Activated T-cell treated with anti-CD3 and anti-CD28 coated beads, Interleukin-2, amount 50 U/mL, for 48 hours (primary cell): ENCODE measurements around the gene SPTLC3.
"Not testable (repeated sequence)": the region's sequence is repeated elsewhere in the genome, so short reads cannot be mapped to it uniquely, and the experiment has no call there.

ENCODE experiments used
- DNase-seq, 2 experiments: peaks; one replicate each; pipeline ENCODE4 v3.0.0-alpha.2; 2020

SPTLC3 gene

DNA sequence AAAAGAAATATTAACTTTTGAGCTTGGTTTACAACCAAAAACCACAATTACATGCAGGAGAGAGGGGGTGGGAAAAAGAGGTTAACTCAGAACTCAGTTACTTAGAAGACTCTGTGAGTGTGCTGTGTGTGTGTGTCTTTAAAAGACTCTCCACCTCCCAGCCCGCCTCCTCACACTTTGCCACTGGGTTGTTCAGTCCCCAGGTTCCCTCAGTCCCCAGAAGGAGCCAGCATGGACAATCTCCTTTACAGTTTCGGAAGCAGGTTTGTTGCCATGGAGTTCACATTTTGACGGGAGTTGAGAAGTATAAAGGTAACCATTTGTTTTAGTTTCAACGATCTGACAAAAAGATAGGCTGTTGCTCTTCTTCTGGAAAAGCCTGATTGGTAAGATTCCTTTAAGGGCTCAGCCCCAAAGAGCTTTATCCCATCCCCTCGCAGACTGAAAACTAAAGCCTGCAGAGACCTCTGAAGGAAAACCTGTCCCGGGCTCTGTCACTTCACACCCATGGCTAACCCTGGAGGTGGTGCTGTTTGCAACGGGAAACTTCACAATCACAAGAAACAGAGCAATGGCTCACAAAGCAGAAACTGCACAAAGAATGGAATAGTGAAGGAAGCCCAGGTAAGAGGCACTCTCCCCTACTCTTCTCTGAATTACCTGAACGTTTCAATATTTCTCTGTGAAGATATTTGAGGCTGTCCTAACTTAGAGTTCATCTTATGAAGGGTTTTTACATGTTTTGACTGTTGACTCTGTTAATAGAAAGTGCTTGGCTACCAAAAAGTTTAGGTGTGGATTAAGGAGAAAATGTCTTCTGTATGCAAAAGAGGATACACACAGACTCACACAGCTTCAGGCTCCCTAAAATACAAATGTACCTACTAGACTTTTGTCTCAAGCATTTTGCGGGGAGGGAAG, at the start of gene SPTLC3:
Gene SPTLC3, plus strand, starts transcription at position 212 of the 921 bp plus-strand sequence. Its CDS starts 296 bp downstream, at position 508.
- DNase-seq = peak in 1 of 2 experiments; percentile 23

DNA sequence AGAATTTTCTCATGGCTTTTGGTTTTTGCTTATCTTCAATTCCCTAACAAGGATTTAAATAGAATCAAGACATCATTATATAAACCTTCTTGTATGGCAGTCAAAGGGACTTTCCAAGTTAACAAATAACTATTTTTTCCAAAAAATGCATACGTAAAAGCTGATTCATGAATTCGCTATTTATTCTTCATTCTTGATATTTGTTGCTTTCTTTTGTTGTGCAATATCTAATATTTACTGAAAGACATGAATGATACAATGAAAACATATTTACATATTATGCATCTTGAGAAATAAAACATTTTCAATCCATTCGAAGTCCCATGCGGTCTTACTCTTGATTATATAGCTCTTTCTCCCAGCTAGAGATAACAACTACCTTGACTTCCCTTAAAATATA, 47.0 kb upstream of the SPTLC3 start:
- DNase-seq = no peak

DNA sequence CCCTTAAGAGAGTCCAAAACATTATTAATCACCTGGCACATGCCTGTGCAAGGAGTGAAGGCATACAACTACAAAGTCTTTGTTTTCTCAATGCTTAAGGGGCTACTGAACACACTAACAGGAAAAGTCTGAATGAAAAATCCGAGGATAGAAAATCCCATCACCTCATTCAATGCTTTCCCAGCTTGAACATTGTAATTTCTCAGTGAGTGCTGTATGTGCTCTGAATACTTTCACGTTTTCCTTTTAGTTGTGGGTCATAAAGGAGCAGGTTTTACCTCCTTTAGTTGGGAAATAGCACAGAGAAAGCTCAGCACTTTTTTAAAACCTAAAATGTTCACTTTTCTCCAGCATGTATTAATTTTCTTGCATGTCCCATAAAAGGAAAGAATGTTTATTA, 45.9 kb upstream of the SPTLC3 start:
- no peak for DNase-seq

- DNase-seq = no peak
Observed at GRCh38 chr20:12963416-12963815, 45.4 kb upstream of the SPTLC3 start.

- no peak for DNase-seq
Observed at GRCh38 chr20:12965212-12965869, 43.4 kb upstream of the SPTLC3 start.

DNA sequence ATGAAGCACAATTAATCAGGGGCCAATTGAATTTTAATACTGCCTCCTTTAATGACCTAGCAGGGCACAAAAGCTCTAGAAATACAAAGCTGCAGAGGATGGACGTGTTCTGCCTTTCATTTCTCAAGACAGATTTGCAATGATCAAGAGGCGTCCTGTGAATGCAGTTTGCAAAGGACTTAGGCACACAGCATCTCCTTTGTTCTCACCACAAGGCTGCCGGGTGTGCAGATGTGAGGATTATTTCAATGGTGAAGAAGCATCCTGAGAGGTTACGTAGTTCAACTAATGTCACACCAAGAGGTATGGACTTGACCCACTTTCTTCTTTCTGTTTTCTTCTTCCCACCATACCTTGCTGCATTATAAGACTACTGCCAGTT, 42.9 kb upstream of the SPTLC3 start:
- DNase-seq = no peak

DNA sequence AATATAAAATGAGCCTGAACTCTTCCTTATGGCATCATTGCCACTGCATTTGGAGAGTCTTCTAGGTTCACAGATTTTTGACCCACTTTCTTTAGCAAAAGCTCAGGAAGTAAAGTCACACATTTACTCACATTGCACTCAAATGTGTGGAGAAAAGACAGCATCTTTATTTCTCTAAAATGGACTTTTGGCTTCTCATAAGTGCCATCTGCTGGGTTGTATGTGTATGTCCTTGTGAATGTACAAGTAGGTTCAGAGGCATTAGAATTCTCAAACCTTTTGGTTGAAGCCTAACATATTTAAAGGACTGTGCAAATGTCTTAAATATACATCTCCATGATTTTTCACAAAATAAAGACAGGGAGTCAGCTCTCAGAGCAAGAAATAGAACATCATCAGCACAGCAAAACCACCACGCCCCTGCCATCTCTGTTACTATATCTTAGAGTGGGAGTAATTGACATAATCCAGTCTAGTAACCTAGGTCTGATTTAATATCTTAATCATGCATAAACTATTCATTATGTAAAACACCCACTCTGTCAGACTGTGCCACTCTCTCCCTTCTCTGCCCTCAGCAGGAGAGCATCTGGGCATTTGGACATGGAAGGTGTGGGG, 42.2 kb upstream of the SPTLC3 start:
- DNase-seq = no peak

DNA sequence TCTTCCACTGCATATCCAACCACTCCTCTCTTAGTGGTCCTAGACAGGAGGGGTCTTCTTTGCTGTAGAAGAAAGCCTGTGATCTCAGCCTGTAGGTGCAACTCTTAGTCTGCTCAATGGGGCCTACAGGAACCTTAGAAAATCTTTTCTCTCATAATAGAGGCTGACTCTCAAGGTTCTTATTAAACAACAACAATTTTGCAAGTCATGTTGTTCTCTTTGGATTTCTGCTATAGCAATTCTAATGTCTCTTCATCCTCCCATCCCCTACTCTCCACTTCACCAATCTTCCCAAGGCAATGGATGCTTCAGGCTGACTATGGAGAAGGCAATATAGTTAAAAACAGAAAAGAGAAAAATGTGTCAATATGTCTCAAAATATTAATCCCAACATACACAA, 40.8 kb upstream of the SPTLC3 start:
- no peak for DNase-seq

DNA sequence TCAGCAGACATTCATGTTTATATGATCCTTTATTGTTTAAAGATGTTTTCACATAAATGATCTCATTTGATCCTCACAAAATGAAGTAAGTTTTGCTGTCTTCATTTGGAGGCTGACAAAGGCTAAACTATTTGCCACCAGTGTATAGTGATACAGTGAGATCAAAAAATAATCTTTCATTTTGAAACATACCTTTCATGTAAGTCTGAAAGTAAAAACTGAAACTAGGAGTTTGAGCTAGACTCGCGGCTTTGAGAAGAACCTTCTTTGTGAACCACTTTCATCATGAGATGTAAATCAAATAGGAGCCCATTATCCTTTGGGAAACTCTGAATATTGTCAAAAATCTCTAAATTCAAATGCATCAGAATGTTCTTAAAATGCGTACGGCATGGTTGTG, 40.3 kb upstream of the SPTLC3 start:
- no peak for DNase-seq

DNA sequence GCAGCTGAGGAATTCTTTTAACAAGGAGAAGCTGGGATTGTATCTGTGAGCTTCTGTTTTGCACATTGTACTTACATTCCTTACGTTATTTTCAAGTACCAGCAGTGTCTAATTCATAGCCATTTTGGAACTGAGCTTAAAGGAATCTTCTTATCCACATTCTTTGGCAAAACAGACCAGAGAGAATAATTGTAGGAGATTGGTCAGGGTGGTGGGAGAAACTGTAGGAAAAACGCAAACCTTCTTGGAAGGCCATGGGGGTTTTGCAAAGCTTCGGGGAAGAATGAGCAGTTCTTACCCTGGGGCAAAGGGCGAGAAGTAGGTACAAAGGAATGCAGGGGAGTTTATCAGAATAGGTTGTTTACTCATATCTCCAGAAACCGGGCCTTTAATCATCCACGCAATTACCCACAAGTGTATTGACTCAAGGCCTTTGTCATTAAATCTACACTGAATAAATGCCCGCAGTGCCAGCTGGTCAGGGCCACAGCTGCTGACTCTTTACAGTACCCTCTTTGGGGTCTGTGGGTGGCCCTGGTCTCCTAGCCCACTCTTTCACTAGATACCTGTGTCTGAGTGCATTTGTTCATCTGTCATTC, 39.6 kb upstream of the SPTLC3 start:
- no peak for DNase-seq

DNA sequence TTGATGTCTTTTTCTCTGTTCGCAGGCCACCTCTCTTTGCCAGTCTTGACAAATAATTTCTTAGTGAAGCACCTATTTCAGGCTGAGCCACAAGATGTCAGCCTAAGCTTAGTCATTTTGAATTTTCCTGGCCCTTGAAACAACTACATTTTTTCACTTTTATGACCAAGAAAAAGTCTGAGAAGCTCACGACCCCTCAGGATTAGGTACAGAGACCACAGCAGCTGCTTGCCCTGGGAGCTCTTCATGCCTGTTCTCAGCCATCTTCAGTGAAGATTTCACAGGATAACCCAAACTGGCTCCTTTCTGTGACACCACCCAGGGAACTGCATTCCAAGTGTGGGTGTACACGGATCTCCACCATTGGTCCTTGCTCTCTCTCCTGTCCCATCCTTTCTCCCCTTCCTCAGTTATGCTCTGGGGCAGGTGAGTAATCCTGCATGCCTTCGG, 38.4 kb upstream of the SPTLC3 start:
- no peak for DNase-seq

- DNase-seq = no peak
Observed at GRCh38 chr20:12975833-12976608, 32.8 kb upstream of the SPTLC3 start.

DNA sequence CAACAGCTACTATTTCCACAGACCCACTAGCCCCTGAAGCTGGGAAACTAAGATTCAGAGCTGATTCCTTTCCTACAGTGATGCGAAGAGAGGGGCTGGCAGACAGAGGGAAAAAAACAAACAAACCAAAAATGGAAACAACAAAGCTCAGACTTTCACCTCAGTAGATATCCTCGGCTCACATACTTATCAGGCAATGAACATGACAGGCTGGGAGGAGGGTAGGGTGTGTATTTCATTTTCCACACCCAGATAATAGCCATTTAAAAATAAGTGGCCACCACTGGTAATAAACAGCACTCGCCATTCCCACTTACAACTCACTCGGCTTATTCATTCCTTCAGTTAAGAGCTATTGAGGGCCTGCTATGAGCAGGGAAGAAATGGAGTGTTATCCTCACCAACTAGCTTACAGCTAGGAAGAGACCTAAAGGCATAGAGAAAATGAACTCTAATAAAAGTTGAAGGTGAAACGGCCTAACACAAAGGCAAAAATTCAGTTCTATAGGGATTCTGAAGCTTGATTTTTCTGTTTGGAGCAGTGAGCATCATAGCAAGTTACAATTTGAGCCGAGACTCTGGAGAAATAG, 32.0 kb upstream of the SPTLC3 start:
- no peak for DNase-seq

- no peak for DNase-seq
Observed at GRCh38 chr20:12977328-12978125, 31.2 kb upstream of the SPTLC3 start.

GRCh38 chr20:12978126-12978394, 30.7 kb upstream of the SPTLC3 start:
- DNase-seq = no peak

GRCh38 chr20:12978613-12979495, 29.9 kb upstream of the SPTLC3 start:
- no peak for DNase-seq

DNA sequence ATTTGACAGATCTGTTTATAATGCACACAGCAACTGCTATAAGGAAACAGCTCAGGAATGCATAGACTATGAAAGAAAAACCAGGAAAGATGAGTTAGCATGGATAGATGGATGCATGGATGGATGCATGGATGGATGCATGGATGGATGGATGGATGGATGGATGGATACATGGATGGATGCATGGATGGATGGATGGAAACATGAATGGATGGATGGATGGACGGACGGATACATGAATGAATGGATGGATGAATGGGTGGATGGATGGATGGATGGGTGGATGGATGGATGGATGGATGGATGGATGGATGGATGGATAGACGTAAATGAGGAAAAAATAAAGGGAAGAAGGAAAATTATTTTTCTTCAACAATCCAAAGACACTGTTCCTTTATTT, 29.1 kb upstream of the SPTLC3 start:
- not testable (repeated sequence) for DNase-seq

GRCh38 chr20:12982098-12982497, 26.7 kb upstream of the SPTLC3 start:
- no peak for DNase-seq

DNA sequence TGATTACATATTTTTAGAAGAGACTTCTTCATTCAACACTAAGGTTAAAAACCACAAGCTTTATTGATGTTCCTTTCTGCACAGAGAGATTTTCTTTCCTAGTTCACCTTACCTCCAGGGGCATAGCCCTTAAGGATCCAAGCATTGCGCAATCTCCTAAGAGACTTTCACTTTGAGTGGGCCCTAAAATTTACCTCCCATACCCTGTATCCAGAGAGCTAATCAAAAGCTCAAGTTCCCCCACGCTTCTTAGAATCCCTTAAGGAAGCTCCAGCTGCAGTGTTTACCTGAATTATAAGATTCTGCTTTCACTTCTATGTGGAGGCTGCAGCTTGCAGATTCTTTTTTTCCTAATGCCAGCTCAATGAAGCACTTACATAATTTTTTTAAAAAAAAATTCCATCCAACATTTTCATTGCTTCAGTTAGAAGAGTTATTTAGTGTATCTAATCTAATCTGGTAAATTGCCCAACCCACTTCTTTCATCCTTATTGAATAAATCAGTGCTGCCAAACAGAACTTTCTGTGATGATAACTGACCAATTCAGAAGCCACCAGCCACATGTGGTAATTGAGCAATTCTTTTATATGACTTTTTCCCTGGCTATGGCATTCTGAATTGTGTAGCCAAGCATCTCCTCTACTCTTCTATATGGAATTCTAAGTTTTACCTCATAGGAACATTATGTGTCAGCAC, 24.6 kb upstream of the SPTLC3 start:
- no peak for DNase-seq

GRCh38 chr20:12984863-12985262, 23.9 kb upstream of the SPTLC3 start:
- DNase-seq = no peak
